ENCODE data around the gene SBF2.

DNA sequence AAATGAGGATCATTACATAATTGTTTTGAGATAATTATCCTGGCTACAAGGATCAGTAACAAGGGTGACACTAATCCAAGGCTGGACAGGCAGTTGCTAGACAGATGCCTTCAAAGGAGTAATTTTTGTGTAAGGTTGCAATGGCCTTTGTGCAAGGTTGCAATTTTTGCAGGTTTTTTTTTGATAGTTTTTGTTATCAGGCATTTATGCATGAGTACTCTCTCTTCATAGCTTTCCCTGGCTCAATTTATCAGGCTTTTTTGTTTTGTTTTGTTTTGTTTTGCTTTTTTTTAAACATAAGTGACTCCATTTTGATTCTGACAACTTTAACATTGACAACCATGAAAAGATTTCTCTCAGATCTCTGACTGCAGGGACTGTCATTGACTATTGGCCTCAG, 519.9 kb downstream of the SBF2 start:
- TF ChIP-seq, protein P1, sequence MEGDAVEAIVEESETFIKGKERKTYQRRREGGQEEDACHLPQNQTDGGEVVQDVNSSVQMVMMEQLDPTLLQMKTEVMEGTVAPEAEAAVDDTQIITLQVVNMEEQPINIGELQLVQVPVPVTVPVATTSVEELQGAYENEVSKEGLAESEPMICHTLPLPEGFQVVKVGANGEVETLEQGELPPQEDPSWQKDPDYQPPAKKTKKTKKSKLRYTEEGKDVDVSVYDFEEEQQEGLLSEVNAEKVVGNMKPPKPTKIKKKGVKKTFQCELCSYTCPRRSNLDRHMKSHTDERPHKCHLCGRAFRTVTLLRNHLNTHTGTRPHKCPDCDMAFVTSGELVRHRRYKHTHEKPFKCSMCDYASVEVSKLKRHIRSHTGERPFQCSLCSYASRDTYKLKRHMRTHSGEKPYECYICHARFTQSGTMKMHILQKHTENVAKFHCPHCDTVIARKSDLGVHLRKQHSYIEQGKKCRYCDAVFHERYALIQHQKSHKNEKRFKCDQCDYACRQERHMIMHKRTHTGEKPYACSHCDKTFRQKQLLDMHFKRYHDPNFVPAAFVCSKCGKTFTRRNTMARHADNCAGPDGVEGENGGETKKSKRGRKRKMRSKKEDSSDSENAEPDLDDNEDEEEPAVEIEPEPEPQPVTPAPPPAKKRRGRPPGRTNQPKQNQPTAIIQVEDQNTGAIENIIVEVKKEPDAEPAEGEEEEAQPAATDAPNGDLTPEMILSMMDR (IDR thresholded peaks at IDR 0.05; ENCODE audit: borderline replicate concordance, extremely low read depth, low read length, poor library complexity, severe bottlenecking): no peak
- TF ChIP-seq EZH2 (IDR thresholded peaks at IDR 0.05; ENCODE audit: borderline replicate concordance, low read depth, low read length, severe bottlenecking): no peak
